Measurements from ENCODE around the gene DYNLT5. TPM values are rescaled to one million over a fixed set of nuclear protein-coding genes. Genes with fewer than 3 reads are reported as not detected.

The DYNLT5 gene
- total RNA-seq, 2 experiments from 2014 or later: not detected

Other genes starting within 250 kb of the DYNLT5 start
- not detected for gene SGIP1, start 218.3 kb upstream of the DYNLT5 start, total RNA-seq
- gene INSL5, start 48.8 kb downstream of the DYNLT5 start, total RNA-seq: not detected
- gene DNAI4, start 172.4 kb downstream of the DYNLT5 start, total RNA-seq: 1 to 10 TPM in 1 of 2 experiments, under 1 TPM in 1; 0.80 to 3.7 TPM
- gene MIER1, start 172.5 kb downstream of the DYNLT5 start, total RNA-seq: 10 to 100 TPM; 51.3 to 51.5 TPM

Data from activated CD8-positive, alpha-beta memory T cell treated with anti-CD3 and anti-CD28 coated beads, Interleukin-2, amount 10 ng/mL, durations not matched to agents 7 days and 5 days (primary cell).